ENCODE measurements around the gene ZBTB7A.

ZBTB7A gene

DNA sequence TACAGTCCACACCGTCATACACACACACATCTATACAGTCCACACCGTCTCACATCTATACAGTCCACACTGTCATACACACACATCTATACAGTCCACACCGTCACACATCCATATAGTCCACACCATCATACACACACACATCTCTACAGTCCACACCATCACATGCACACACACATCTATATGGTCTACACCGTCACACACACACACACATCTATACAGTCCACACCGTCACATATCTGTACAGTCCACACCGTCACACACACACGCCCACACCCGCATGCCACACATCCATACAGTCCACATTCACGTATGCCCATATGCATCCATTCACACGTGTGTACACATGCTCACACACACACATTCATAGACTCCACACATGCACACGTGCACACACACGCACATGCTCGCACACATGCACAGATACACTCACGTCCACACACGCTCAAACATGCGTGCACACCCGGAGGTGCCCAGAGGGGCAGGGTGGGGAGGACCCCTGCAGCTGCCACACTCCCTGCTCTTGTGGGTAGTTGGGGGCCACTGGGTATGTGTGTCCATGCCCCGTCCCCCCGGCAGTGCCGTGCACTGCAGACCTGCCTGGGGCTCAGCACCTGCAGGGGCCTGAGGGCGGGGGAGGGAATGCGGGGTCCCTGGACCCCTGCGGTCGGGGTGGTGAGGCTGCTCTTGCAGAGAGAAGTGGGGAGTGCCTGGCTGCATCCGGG is 30.0 kb downstream of the ZBTB7A start:
- DNase-seq (ENCODE audit: low read depth), result no peak

GRCh38 chr19:4035582-4035981 is 31.1 kb downstream of the ZBTB7A start:
- no peak for DNase-seq (ENCODE audit: low read depth)

- no peak for DNase-seq (ENCODE audit: low read depth)
These were observed 31.6 kb downstream of the ZBTB7A start for GRCh38 chr19:4035018-4035566.

DNA sequence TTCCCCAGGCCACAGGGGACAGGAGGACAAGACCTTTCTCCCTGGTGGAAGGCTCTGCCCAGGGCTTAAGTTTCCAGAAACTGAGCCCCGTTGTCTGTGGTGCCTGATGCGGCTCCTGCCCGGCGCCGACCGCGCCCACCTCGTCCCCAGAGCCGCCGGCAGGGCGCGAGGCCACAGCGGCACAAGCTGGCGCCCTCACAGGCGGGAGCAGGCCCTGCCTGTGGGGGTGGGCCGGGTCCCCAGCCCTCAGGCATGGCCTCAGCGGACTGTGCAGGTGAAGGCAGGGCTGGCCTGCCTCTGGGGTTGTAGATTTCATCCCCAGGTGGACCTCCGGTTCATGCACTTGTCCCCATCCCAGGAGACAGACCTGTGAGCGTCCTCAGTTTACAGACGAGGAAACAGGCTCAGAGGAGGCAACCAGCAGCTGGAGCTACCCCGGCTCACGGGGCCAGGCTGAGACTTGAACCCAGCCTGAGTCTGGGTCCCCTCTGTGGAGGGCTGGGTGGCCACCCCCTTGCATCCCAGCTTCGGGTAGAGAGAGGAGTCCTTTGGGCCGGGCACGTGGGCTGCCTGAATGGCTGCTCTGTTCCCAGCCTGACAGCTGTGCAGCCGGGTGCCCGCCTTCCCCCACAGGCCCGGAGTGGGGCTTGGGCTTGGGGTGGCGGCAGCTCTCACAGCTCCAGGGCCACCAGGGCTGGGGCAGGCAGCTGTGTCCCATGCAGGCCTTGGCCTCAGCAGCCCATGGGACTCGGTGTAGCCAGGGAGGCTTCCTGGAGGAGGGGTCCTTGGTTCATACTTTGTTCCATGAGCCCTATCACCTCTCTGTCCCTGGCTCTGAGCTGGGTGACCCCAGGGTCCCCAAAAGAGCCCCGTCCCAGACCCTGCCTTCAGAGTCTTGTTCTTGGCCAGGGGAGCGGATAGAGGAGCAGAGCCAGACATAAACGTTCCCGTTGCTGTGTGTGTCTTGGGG is 32.4 kb downstream of the ZBTB7A start:
- no peak for DNase-seq (ENCODE audit: low read depth)

- no peak for DNase-seq (ENCODE audit: low read depth)
These were observed 33.4 kb downstream of the ZBTB7A start for GRCh38 chr19:4033028-4033956.

DNA sequence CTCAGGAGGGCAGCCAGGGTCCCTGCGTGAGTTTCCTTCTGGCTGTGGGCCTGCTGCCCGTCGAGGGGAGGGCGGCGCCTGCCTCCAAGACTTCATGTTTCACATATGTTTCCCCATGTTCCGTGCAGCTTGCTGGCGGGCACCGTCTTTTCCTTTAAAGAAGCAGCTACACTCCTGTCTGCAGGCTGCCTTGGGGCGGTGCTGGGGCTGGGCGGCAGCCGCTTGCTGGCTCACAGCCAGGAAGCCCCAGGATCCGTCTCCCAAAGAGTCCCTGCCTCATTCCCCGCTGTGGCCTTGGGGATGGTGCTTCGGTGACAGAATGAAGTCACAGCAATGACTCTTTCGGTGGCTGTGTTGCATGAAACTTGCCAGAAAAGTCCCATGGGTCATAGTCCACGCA is 34.3 kb downstream of the ZBTB7A start:
- DNase-seq (ENCODE audit: low read depth), result no peak

GRCh38 chr19:4031420-4031819 is 35.3 kb downstream of the ZBTB7A start:
- no peak for DNase-seq (ENCODE audit: low read depth)

- no peak for DNase-seq (ENCODE audit: low read depth)
These were observed 35.7 kb downstream of the ZBTB7A start for GRCh38 chr19:4030981-4031380.

DNA sequence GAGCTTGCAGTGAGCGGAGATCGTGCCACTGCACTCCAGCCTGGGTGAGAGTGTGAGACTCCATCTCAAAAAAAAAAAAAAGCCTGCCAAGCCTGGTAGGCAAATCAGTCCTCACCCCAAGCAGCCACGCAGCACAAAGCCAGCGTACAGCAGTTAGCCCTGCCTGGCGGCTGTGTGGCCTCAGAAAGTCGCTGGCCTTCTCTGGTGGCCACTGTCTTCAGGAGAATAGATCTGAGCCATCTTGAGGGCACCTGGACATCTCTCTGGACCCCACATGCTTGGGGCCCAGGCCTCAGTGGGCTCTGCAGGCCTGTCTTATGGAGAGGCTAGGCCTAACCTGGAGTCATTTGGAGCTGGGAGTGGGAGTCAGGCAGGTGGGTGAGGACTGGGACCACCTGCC is 36.1 kb downstream of the ZBTB7A start:
- no peak for DNase-seq (ENCODE audit: low read depth)

GRCh38 chr19:4029247-4029614 is 37.5 kb downstream of the ZBTB7A start:
- DNase-seq (ENCODE audit: low read depth), result no peak

DNA sequence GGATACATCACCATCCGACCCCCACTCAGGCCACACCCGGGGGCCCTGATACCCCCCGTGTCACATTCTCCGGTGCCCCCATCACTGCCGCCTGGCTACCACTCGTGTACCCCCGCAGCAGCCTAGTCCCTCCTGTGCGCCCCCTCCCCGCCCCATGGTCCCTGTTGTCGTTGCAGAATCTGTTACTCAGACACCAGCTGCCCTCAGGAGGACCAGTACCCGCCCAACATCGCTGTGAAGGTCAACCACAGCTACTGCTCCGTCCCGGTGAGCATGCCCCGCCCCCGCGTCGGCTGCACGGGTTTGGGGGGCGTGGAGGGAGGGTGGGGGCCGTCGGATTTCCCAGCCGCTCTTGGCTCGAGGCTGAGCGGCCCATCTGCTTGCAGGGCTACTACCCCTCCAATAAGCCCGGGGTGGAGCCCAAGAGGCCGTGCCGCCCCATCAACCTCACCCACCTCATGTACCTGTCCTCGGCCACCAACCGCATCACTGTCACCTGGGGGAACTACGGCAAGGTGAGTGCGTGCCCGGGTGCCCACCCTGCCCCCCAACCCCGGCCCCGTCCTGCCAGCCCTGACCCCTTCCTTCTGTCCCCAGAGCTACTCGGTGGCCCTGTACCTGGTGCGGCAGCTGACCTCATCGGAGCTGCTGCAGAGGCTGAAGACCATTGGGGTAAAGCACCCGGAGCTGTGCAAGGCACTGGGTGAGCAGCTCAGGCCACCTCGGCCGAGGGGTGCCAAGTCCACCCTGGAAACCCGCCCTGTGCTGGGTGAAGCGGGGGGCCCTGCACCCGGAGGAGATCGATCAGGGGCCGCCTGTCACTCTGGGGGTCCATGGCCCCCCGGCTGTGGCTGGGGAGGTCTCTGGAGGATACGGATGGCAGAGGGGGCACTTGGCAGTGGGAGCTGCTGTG is 38.1 kb downstream of the ZBTB7A start:
- DNase-seq (ENCODE audit: low read depth), result no peak

DNA sequence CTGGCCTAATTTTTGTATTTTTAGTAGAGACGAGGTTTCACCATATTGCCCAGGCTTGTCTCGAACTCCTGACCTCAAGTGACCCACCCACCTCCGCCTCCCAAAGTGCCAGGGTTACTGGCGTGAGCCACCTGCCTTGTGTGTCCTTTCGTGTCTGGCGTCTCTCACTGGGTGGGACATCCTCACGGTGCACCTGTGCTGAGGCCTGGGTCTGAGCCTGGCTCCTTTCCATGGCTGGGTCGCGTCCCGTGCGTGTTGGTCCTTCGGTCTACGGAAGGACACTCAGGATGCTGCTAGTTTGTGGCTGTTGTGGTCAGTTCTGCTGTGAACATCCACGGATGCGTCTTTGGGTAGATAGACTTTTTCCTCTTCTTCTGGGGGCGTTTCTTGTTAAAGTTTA is 39.6 kb downstream of the ZBTB7A start:
- no peak for DNase-seq (ENCODE audit: low read depth)

GRCh38 chr19:4025317-4025716 is 41.4 kb downstream of the ZBTB7A start:
- DNase-seq (ENCODE audit: low read depth), result no peak

DNA sequence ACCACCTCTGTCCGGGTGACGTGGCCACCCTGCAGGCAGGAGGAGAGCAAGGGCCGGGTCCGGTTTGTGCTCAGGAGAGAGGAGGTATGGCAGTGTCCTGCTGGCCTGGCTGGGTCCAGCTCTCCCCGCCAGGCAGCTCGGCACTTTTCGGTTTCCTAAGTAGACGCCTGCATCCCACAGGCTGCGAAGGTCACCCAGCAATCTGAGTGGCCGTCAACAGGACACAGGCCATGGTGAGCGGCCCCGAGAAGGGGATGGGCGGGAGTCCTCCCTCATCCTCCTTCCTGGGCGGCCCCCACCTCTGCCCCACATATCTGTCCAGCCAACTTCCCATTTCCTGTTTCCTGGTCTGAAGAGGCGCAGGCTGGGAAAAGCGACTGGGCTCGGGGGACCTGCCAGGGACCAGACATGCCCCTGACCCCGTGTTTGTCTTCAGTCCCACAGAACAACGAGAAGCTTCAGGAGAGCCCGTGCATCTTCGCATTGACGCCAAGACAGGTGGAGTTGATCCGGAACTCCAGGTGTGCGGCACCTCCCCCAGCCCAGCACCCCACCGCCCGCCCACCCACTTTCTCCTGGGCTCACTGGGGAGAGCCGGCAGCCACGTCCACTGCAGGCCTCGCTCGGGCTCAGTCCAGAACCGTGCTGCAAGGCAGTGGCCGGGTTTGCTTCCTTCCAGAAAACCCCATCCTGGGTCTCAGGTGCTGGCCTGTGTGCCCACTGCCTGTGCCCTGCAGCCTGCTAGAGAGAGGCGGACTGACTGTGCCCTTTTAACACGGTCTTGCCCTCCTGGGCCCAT is 42.9 kb downstream of the ZBTB7A start:
- no peak for DNase-seq (ENCODE audit: low read depth)

- DNase-seq (ENCODE audit: low read depth), result no peak
These were observed 47.1 kb downstream of the ZBTB7A start for GRCh38 chr19:4019578-4019977.

DNA sequence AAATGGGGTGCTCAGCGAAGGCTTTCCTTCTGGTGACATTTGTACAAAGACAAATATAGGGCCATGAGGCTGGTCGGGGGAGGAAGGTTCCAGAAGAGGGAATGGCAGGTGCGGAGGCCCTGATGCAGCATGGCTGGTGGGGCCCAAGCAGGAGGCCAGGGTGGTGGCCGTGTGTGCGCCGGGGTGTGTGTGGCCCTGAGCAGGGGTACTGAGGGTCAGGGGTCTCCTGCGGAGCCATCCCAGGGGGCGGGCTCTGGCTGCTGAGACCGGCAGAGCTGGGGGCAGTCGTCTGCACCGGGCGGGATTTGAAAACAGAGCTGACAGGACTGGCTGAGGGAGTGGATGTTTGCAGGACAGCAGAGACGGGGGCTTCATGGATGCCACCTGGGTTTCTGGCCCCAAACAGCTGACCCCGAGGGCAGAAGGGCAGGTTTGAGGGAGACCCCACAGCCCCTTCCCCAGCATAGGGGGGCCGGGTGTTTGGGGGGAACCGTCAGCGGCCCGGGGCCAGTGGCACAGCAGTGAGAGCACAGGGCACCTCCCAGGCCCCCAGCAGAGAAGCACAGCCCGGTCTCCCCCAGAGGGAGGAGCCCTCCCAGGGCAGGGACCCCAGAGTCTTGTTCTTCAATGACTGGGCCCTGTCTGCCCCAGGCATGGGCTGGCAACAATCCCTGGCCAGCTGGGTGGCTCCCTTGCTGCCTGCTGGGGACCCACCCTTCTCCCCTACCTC is 47.8 kb downstream of the ZBTB7A start:
- no peak for DNase-seq (ENCODE audit: low read depth)

DNA sequence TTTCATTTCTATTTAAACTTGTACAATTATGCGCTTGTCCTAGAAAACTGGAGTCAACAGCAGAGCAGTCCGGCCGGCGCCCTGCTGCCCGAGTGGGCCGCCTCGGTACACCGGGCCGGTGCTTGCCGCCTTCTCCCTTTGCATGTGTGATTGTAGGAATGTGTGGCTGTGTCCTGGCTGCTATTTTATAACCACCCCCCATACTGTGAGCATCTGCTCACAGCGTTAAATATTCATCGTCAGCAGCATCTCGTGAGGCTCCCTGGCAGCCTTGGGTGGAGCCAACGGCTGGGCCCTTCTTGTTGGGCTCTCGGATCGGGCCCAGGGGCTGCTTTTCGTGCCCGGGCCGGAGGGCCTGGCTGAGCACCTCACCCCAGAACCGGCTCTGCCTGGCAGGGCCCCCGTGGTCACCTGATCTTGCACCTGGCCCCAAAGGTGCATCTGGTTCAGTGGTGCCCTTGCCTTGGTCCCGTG is 48.5 kb downstream of the ZBTB7A start:
- no peak for DNase-seq (ENCODE audit: low read depth)

DNA sequence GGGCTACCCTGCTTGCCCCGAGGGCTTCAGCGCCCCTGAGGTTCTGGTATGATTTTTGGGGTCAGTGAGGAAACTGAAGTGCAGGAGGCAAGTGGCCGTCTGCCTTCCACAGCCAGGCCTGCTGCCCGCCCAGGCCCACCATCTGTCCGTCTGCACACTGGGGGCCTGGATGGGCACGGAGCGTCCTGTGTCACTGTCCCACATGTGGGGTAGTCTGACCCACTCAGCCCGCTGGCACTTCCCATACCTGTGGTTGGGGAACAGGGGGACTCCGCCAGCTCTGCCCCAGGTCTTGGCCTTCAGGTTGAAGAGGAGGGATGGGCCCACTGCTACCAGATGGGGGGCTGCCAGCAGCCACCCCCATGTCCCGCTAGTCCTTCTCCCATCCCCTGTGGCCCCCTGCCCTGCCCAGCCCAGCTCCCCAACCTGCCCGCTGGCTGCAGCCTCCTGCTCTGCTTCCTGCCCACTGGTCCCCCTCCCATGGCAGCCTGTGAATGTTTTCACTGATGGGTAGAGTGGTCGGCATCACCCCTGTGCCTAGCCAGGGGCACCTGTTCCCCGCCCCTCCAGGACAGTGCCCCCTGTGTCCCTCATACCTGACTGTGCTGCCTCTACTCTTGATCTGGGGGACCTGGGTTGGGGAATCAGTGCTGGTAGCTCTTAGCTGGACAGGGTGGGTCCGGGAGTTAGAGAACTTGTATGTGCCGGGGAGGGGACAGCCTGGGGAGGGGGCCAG is 49.6 kb downstream of the ZBTB7A start:
- DNase-seq (ENCODE audit: low read depth), result no peak

Data from CMK (cell line).